Progenitor cell of endocrine pancreas (in vitro differentiated cells): ENCODE results near the gene IL26. TPM values are rescaled to one million over a fixed set of nuclear protein-coding genes. Genes with fewer than 3 reads are reported as not detected.

ENCODE experiments used
- DNase-seq: peaks from one replicate; pipeline ENCODE4 v3.0.0; 2021; ENCODE audit warnings: low spot score; ENCODE audit not compliant: unreplicated experiment
- H3K27ac Mint-ChIP-seq: 2 replicates; pipeline ENCODE4 v1.8.0; 2021; ENCODE audit warnings: mild to moderate bottlenecking, moderate library complexity, mixed read lengths
- H3K27me3 Mint-ChIP-seq: 2 replicates; pipeline ENCODE4 v1.8.0; 2021; ENCODE audit warnings: mixed read lengths
- H3K36me3 Mint-ChIP-seq: 2 replicates; pipeline ENCODE4 v1.8.0; 2022; ENCODE audit warnings: mixed read lengths; ENCODE audit not compliant: insufficient read depth
- H3K4me1 Mint-ChIP-seq: 2 replicates; pipeline ENCODE4 v1.8.0; 2021; ENCODE audit warnings: low read depth, mixed read lengths
- H3K4me3 Mint-ChIP-seq: 2 replicates; pipeline ENCODE4 v1.8.0; 2021; ENCODE audit warnings: low read depth, mild to moderate bottlenecking, moderate library complexity, mixed read lengths
- H3K9me3 Mint-ChIP-seq: 2 replicates; pipeline ENCODE4 v1.8.0; 2021; ENCODE audit warnings: low read depth, mixed read lengths
- CTCF ChIP-seq: fragments of 200-600 bp; sonication (generic); IDR thresholded peaks from one replicate; pipeline ENCODE4 v1.5.0; 2021; ENCODE audit warnings: antibody characterized with exemption, mild to moderate bottlenecking; ENCODE audit not compliant: unreplicated experiment
- total RNA-seq: library from RNA; stranded (reverse); gene quantifications from 2 replicates; pipeline ENCODE4 v1.2.1, GENCODE V29; 2021

IL26 gene
- total RNA-seq, 1 donor from 2014 or later: not detected

DNA sequence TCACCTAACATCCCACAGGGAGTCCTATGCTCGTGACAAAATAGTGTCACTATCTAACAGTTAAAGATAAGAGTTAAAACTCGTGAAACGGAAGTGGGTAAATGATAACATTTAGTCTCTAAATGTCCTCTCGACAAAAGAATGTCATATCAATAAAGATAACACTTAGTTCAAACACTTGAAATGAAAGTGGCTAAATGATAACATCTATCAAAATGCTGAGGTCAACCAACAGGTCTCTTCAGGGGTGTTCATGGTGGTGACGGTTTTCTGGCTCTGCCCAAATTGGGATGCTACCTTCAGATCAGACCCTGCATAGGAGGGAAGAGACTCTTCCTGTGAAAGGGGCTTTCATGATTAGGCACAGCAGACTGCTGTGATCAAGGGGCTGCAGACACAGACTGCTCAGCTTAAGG lies 22.1 kb downstream of the IL26 start:
- no peak for TF ChIP-seq CTCF
- no peak for DNase-seq
- Mint-ChIP-seq H3K4me1 (peaks cover 17% of the 10 kb centered on the region), H3K36me3 (no peaks in the 10 kb centered on the region), H3K4me3 (no peak overlapping the region), H3K27me3 (peaks cover 9% of the 10 kb centered on the region), H3K27ac (no peak overlapping the region), H3K9me3 (no peaks in the 10 kb centered on the region)

- H3K4me1 Mint-ChIP-seq: peaks cover 9% of the 10 kb centered on the region
- no peak overlapping the region for H3K4me3 Mint-ChIP-seq
- no peaks in the 10 kb centered on the region for H3K36me3 Mint-ChIP-seq
- peaks cover 7% of the 10 kb centered on the region for H3K27me3 Mint-ChIP-seq
- no peak for DNase-seq
- no peaks in the 10 kb centered on the region for H3K9me3 Mint-ChIP-seq
- H3K27ac Mint-ChIP-seq: no peak overlapping the region
- no peak for TF ChIP-seq CTCF
Observed at GRCh38 chr12:68200854-68201253, 24.8 kb downstream of the IL26 start.

GRCh38 chr12:68199127-68199526 lies 26.5 kb downstream of the IL26 start:
- Mint-ChIP-seq H3K4me1 (peaks cover 9% of the 10 kb centered on the region), H3K36me3 (no peaks in the 10 kb centered on the region), H3K27ac (no peak overlapping the region), H3K9me3 (no peaks in the 10 kb centered on the region), H3K4me3 (no peak overlapping the region), H3K27me3 (peaks cover 5% of the 10 kb centered on the region)
- DNase-seq: no peak
- no peak for TF ChIP-seq CTCF

- Mint-ChIP-seq H3K27ac (no peak overlapping the region), H3K9me3 (no peaks in the 10 kb centered on the region), H3K27me3 (peaks cover 5% of the 10 kb centered on the region), H3K4me3 (no peak overlapping the region), H3K4me1 (peaks cover 9% of the 10 kb centered on the region), H3K36me3 (no peaks in the 10 kb centered on the region)
- DNase-seq: no peak
- no peak for TF ChIP-seq CTCF
Observed at GRCh38 chr12:68198507-68199086, 27.0 kb downstream of the IL26 start.

DNA sequence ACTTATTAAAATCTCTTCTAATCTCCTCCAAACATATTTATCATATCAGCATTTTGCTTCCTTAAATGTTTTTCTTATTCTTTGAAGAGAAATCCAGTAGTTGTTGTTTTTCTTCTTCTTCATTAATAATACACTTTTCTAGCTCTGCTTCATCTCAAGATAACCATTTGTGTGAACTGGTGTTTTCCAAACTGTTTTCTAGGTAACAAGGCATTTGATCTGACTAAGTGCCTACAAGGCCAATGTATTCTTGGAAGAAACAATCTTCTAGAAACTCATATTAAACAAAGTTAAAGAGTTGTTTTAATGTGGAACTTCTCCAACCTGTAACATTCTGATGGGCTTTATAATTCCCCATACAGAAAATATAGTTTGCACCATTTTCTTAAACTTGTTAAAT lies 35.3 kb downstream of the IL26 start:
- H3K9me3 Mint-ChIP-seq: no peaks in the 10 kb centered on the region
- H3K27me3 Mint-ChIP-seq: peaks cover 4% of the 10 kb centered on the region
- H3K36me3 Mint-ChIP-seq: no peaks in the 10 kb centered on the region
- H3K4me1 Mint-ChIP-seq: peaks cover 5% of the 10 kb centered on the region
- no peak for DNase-seq
- H3K4me3 Mint-ChIP-seq: no peak overlapping the region
- H3K27ac Mint-ChIP-seq: no peak overlapping the region
- no peak for TF ChIP-seq CTCF
